ENCODE data around the gene REPS2. TPM values are rescaled to one million over a fixed set of nuclear protein-coding genes. Genes with fewer than 3 reads are reported as not detected.

REPS2 gene
- total and polyA plus RNA-seq, 2 experiments from 2014 or later, result 1.2 to 4.4 TPM

GRCh38 chrX:16975233-16975632 lies 28.8 kb downstream of the REPS2 start (continued):
- TF ChIP-seq EZH2phosphoT487 (IDR thresholded peaks at IDR 0.05; ENCODE audit: unreplicated experiment), result no peak

- no peak for DNase-seq (ENCODE audit: low spot score)
- Histone ChIP-seq H4K20me1 (replicated peaks; ENCODE audit: insufficient read depth) (no peaks in the 10 kb centered on the region), H3K27ac (ENCODE audit: low read depth) (no peak overlapping the region), H3K79me2 (replicated peaks; ENCODE audit: insufficient read depth) (no peaks in the 10 kb centered on the region), H3K4me1 (ENCODE audit: insufficient read depth) (no peaks in the 10 kb centered on the region), H3K9me2 (ENCODE audit: insufficient read depth) (no peaks in the 10 kb centered on the region), H3K4me2 (no peak overlapping the region), H3K4me3 (no peak overlapping the region), H3K27me3 (ENCODE audit: insufficient read depth) (no peaks in the 10 kb centered on the region), H3F3A (replicated peaks; ENCODE audit: low read depth) (no peaks in the 10 kb centered on the region), H3K36me3 (ENCODE audit: insufficient read depth) (no peaks in the 10 kb centered on the region), H2AFZ (no peak overlapping the region)
- no peaks in the 10 kb centered on the region for H3K36me3 Mint-ChIP-seq (ENCODE audit: low read depth)
- H3K9me3 Mint-ChIP-seq, result no peaks in the 10 kb centered on the region; the same call in 2 of the 3 replicates
- no peaks in the 10 kb centered on the region for H3K27me3 Mint-ChIP-seq (ENCODE audit: insufficient read depth, low read depth, poor library complexity)
- TF ChIP-seq REST (IDR thresholded peaks at IDR 0.05; ENCODE audit: unreplicated experiment) (no peak), CTCF (conservative IDR thresholded peaks at IDR 0.05; ENCODE audit: low read depth in 2 of 2) (no peak), JUNB (IDR thresholded peaks at IDR 0.05; ENCODE audit: unreplicated experiment) (no peak), CREB1 (CRISPR knock-in tag; IDR thresholded peaks at IDR 0.05; ENCODE audit: low read depth) (no peak), POLR2AphosphoS5 (IDR thresholded peaks at IDR 0.05; ENCODE audit: low read depth) (no peak), ETS1 (IDR thresholded peaks at IDR 0.05) (no peak), EZH2 (IDR thresholded peaks at IDR 0.05; ENCODE audit: low read depth, unreplicated experiment) (no peak)
- ATAC-seq, result no peak
- H3K4me1 Mint-ChIP-seq, result no peaks in the 10 kb centered on the region
- no peak overlapping the region for H3K4me3 Mint-ChIP-seq
- no peak overlapping the region for H3K27ac Mint-ChIP-seq
Observed at GRCh38 chrX:16977771-16978170, 31.3 kb downstream of the REPS2 start.

Data from GM23338 (cell line).